HG03039 (cell line): ENCODE measurements around the gene IARS2.
"Not testable (repeated sequence)": the region's sequence is repeated elsewhere in the genome, so short reads cannot be mapped to it uniquely, and the experiment has no call there.

Experiments used
- ATAC-seq: cut with Tn5 transposase; IDR thresholded peaks from one replicate; pipeline ENCODE4 v1.9.1; 2021; ENCODE audit warnings: mild to moderate bottlenecking, moderate library complexity; ENCODE audit not compliant: unreplicated experiment

The IARS2 gene

DNA sequence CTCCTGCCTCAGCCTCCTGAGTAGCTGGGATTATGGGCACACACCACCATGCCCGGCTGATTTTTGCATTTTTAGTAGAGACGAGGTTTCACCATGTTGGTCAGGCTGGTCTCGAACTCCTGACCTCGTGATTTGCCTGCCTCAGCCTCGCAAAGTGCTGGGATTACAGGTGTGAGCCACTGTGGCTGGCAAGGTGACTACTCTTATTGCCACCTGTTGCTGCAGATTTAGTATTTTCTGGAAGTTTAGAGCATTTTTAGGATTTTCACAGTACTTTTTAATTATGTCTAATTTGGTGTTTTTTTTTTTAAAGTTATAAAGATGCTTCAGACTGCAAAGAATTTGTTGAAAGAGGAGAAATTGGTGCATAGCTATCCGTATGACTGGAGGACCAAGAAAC is 16.5 kb downstream of the IARS2 start:
- ATAC-seq, result not testable (repeated sequence)

DNA sequence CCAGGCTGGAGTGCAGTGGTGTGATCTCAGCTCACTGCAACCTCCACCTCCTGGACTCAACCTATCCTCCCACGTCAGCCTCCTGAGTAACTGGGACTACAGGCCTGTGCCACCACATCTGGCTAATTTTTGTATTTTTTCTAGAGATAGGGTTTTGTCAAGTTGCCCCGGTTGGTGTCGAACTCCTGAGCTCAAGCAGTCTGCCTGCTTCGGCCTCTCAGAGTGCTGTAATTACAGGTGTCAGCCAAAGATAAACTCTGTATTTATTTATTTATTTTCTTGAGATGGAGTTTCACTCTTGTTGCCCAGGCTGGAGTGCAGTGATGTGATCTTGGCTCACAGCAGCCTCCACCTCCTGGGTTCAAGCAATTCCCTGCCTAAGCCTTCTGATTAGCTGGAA is 18.7 kb downstream of the IARS2 start:
- ATAC-seq, result not testable (repeated sequence)

DNA sequence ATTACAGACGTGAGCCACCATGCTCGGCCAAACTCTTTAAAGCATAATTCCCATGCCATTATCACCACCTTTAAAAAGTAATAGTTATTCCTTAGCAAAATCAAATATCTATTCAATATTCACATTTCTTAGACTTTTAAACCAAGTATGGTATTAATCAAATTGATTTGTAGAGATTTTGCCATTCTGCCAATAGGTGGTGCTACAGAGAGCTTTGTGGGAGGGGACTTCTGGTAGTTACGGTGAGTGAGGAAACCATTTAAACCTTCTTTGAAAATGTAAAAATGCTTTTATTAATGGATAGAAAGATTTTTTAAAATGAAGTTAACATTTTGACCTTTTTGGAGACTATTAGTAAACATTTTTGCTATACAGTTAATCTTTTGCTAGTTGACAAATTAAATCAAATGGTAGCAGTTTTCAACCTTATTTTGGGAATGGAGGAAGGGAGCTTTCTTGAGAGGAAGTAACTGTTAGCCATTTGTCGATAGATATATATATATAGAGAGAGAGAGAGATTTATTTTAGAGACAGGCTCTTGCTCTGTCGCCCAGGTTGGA is 19.3 kb downstream of the IARS2 start:
- no peak for ATAC-seq

DNA sequence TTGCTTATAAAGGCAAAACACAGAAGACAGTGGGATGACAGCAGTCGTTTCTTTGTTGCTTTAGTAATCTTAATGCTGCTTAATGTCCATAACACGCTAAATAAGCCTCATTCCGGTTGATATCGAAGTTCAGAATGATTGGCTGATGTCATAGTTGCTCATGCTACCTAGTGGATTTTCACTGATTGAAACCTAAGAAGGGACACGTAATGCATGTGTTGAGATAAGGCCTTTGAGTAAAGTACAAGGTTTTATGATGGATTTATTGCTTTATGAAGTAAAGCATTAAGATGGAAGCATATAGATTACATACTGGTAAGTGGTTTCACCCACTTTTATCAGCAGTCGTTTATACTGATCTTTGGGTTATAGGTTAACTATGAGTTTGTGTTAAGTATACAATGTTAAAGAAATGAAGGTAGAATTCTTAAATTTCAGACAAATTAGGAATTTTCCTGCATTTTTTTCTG is 25.1 kb downstream of the IARS2 start:
- no peak for ATAC-seq

DNA sequence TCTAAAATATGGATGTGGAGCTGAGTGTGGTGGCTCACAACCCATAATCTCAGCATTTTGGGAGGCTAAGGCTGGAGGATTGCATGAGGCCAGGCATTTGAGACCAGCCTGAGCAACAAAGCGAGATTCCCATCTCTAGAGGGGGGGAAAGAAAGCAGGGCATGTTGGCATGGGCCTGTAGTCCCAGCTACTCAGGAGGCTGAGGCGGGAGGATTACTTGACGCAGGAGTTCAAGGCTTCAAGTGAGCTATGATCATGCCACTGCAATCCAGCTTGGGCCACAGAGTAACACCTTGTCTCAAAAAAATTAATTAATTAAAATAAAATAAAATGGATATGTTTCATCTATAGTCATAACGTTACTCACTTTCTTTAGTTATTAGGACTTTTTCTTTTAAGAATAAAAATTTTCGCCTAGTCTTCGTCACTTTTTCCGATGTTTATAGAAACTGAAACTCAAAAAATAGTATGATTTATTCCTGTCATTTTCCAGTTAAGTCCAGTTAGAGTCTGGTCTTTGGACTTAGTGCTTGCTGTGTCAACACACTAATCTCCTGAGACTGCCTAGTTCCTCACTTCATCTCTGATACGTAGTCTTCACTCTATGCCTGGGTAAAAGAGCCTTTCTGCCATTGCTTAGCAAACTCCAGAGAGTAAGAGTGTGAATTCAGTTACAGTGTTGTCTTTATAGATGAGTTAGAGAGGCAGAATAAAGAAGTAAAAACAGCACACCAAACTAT is 28.0 kb downstream of the IARS2 start:
- ATAC-seq, result no peak

DNA sequence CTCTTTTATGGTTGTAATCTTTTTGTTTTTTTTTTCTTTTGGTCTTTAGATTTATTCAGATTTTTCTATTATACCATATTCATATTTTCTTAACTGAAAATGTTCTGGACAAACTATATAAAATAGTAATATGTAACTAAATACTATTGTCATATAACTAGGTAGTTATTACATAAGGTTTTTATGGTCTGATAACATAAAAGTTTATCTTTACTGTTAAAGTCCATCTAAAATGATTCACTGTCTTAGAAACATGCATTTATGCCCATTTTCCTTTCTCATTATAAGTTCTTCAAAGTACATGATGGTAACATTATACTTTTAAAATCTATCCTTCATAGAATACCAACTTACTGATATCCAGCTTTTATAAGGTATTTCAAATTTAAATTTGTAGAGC is 29.1 kb downstream of the IARS2 start:
- no peak for ATAC-seq

DNA sequence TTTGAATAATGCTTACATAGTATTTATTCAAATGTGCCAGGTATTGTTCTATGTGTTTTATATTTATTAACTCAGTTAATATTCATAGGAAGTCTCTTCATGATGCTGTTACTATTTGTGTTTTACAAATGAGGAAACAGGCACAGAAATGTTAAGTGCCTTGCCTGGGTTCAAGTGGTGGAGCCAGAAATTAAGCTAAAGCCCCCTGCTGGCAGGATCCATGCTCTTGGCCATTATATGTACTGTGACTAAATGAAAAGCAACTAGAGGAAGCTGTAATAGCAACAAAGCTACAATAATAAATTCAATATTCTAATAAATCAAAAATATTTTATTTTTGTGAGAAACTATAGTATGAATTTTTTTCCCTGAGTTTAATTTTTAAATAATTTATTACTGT is 30.0 kb downstream of the IARS2 start:
- no peak for ATAC-seq

DNA sequence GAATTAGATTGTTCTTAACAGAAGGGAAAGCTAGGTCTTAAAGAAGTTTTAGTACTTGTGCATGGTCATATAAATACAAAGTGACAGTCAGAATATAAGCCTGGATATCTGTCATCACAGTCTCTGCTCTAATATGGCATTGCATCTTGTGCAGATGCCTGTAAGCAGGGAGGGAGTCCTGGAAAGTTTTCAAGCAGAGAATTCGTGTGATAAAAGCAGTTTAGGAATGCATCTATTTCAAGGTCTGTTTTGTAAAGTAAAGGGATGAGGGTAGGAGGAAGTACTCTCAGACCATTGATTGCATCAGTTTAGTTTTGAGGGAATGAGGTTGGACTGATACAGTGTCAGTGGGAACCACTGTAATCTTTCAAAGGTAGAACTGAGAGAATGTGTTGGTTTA is 30.6 kb downstream of the IARS2 start:
- ATAC-seq, result no peak

DNA sequence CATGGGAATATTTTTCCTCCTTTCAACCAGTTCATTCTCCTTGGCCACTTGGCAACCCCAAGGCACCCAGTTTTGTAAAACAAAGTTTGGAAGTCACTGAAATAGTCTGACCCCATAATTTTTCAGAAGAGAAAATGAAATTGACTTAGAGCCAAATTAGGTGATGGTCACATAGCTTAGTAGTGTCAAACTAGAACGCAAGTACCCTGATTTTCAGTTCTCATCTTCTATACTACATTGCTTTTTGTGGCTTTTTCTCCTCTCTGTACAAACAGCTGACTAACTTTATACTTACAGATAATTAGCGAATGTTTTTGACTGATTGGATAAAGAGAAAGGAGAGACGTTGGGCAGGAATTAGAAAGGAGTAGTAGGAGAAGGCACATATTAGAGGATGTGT is 33.1 kb downstream of the IARS2 start:
- no peak for ATAC-seq

DNA sequence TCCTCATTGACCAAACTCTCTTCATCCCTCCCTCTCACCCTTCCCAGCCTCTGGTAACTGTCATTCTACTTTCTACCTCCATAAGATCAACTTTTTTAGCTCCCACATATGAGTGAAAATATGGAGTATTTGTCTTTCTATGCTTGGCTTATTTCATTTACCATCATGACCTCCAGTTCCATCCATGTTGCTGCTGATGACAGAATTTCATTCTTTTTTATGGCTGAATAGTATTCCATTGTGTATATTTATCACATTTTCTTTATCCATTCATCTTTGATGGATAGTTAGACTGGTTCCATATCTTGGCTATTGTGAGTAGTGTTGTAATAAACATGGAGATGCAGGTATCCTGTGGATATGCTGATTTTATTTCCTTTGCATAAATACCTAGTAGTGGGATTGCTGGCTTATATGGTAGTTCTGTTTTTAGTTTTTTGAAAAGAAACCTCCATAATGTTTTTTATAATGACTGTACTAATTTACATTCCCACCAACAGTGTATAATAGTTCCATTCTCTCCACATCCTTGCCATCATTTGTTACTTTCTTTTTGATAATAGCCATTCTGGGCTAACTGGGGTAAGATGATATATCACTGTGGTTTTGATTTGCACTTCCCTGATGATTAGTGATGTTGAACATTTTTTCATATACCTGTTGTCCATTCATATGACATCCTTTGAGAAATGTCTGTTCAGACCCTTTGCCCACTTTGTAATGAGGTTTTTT is 35.7 kb downstream of the IARS2 start:
- no peak for ATAC-seq

DNA sequence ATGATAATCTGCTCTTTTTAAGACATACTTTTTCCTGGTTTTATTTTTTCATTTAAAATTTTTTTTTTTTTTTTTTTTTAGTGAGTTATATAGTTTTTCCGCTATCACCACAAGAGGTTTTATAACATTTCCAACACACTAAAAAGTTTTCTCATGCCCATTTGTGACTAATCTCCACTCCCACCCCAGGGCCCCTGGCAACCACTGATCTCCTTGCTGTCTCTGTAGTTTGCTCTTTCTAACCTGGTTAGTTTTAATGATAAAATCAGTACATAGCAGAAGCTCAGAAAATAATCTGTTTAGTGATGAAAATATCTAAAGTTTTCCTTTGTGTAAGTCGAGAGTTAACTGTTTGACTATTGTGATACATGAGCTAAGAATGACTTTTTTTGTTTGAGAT is 41.8 kb downstream of the IARS2 start:
- no peak for ATAC-seq

DNA sequence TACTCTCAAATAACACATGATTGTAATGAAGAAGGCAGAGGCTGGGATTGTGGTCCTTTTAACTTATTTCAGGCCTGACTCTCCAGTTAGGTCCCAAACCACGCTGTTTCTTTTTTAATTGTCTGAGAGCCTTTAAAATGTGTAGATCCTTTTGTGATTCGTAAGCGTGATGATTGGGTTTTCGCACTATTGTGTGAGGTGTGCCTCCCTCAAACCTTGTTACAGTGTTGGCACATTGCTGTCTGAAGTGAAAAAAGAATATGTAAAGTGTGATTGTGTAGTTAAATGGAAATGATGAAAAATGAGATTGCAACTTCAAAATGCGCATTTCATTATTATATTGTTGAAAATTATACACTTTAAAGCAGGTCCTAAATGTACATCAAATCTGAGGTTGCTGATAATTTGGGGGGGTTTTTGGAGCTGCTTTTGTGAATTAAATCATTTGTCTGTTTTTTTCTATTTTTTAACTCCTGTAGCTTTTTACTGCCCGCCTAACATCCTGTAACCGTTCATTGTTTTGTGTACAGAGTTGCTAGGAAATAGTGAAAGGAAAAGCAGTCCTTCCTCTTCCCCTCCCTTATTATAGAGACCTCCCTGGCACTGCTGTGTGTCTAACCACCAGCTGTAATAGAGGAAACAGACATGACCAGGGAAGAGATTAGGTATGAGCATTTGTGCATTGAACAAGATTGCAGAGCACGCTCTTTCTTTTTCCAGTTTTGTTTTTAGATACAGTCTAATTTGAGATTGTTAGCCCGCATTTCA is 43.3 kb downstream of the IARS2 start:
- no peak for ATAC-seq

DNA sequence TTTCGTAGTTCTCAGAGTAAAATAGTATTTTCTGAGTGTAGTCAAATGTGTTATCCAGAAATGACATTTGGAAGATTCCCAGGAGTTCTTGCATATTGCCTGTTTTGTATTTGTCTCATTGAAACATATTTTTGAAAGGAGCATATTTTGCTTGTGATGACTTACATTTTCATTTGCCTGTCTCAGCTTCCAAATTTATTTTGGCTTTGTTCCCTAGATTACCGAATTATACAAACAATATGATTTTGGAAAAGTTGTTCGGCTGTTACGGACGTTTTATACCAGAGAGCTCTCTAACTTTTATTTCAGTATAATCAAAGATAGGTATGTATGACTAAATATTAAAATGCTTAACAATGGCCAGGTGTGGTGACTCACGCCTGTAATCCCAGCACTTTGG is 46.0 kb downstream of the IARS2 start:
- no peak for ATAC-seq

DNA sequence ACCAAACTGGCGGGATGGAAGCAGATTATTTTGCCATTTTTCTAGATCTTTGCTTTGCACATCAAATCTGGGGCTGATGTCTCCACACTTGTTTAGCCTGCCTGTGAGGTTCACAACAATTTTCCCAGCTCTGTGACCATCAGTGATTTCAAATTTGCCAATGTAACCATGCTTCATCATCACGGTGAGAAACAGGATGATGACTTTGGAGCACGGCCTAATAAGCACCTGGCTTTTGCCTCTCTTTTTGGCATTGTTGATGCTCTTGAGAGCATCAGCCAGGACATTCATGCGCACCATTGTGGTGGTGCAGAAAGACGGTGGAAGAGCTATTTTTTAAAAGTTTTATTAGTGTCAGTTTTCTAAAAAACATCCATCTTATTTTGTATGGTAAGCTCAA is 50.1 kb downstream of the IARS2 start:
- no peak for ATAC-seq

DNA sequence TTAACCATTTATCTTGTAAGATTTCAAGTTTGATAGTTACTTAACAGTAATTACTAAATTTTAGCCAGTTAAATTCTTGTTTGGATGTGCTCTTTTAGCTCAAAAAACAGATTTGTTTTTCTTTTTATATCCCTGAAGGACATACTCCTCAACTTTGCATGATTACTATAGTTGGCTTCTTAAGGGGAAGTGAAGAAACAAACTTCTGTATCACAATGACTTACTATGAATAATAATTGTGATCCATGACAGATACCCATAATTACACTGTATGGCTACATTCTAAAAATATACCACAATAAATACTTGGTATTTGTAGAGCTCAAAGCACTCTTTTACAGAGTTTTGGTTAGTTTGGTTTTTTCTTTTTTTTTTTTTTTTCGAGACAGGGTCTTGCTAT is 55.8 kb downstream of the IARS2 start:
- no peak for ATAC-seq

DNA sequence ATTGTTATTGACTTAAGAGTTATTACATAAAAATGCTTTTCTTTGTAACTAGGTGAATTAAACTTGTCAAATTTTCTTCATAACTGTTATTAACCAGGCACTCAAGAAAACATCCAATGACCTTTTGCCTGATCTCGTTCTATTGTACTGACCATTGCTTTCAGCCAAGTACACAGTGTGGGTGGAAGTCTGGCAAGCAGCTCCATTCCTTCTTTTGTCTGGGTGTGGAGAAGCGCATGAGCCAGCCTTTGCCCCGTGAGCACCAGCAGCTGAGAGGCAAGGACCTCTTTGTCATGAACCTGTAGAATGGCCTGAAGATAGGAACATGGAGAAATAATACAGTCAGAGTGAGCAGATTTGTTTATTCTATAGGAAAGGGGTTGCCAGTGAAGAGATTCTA is 57.5 kb downstream of the IARS2 start:
- ATAC-seq, result no peak

DNA sequence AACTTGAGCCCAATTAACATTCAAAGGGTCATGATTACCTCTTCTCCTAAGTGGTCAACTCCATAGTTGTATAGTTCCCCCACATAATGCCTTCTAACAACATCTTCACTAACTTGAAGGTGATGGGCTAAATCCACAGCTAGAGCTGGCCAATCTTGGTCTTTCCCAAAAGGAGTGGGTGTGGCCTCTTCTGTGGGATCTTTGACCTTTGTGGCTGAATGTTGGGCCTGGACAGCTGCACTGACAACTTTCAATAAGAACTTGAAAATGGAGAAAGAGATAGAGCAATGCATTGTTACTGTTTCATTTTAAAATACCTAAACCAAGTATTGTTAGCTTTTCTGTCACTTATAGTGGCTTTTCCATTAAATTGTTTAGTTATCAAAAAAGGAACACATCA is 59.2 kb downstream of the IARS2 start:
- no peak for ATAC-seq

DNA sequence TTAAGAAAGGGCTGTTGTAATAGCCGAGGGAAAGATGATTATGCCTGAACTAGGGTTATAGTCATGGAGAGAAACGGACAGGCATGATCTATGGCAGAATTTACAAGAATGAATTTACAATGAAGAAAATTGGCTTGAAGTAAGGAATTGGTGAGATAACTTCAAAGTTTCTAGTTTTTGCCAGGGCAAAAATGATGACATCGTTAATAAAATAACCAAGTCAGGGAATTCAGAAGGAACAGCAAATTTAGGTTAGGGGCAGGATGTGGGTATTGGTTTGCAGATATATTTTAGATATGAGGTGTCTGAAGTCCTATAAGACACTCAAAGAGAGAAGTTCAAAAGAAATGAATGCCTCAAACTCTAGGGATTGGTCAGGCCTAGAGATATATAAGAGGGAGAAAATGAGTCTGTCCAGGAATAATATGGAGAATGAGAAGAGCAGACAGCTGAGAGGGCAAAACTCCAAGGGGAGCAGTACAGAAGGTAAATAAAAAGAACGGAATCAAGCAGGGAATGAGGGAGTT is 62.8 kb downstream of the IARS2 start:
- ATAC-seq, result no peak

DNA sequence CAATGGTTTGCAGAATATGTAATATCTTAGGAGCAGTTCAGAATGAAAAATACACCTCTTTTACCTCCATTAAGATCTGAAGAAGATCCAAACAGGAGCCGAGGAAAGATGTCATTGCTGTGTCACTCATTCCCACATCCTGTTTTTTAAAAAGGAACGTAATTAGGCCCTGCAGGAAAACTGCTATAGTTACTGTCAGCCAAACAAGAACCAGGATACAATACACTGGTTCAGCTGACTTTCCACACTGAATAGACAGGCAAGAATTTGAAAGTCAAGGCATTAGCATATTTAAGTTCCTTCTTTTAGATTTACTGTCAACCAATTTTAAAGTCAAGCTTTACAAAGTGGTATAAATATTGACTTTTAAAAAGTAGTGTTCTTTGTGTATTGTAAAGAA is 63.8 kb downstream of the IARS2 start:
- no peak for ATAC-seq

DNA sequence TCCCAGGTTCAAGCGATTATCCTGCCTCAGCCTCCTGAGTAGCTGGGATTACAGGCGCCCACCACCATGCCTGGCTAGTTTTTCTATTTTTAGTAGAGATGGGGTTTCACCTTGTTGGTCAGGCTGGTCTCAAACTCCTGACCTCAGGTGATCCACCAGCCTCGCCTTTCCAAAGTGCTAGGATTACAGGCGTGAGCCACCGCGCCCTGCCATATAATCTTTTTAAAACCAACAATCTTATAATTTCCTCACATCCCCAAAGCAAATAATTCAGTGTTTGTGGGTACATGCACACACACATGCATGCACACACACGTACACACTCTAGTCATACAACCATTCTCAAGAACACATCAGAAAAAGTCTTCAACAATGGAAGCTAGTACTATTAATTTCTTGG is 64.6 kb downstream of the IARS2 start:
- not testable (repeated sequence) for ATAC-seq

DNA sequence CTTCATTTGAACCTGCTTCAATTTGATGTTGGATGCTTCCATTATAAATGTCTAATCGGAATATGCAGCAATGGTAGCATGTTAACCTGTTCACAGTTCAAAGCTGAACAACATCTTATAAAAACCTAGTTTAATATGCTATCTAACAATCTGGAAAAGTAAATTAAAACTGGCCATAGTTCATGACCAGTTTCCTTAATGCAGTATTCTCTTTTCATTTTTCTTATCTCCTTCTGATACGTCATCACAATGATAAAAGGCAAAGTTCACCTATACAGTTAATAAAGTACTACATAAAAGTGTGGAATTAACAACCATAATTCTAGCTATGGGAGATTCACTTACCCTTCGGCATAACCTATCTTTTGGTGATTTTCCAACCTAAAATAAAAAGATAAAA is 65.1 kb downstream of the IARS2 start:
- no peak for ATAC-seq
